ENCODE results near the gene NECTIN4. TPM values are rescaled to one million over a fixed set of nuclear protein-coding genes. Genes with fewer than 3 reads are reported as not detected.
"Not testable (repeated sequence)": the region's sequence is repeated elsewhere in the genome, so short reads cannot be mapped to it uniquely, and the experiment has no call there.

NECTIN4 gene
- total RNA-seq, 1 donor from 2014 or later: 0.13 TPM

DNA sequence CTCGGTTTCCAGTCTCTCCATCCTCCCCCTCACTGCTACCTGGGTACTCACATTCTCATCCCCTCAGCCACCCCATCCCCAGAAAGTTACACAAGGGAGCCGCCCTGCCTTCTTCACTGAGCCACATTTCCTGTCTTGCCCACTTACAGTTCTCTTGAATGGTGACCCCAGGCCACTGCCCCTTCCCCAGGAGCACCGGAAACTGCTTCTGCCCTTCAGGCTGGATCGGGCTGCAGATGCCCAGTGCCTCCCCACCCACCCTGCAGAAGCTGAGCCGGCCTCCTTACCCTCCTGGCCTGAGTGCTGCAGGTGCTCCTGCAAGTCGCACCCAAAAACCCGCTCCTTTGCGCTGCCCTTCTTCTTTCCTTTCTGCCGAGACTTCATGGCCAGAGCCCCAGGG is 20.1 kb downstream of the NECTIN4 start:
- H3K9me3 Mint-ChIP-seq (ENCODE audit: unreplicated experiment): no peaks in the 10 kb centered on the region
- H3K27me3 Mint-ChIP-seq (ENCODE audit: unreplicated experiment): peaks cover 12% of the 10 kb centered on the region
- H3K4me1 Mint-ChIP-seq (ENCODE audit: unreplicated experiment): peaks cover 16% of the 10 kb centered on the region
- no peak overlapping the region for H3K4me3 Mint-ChIP-seq (ENCODE audit: unreplicated experiment)
- H3K36me3 Mint-ChIP-seq (ENCODE audit: low read depth, unreplicated experiment): peaks cover 3% of the 10 kb centered on the region
- TF ChIP-seq, protein P1, sequence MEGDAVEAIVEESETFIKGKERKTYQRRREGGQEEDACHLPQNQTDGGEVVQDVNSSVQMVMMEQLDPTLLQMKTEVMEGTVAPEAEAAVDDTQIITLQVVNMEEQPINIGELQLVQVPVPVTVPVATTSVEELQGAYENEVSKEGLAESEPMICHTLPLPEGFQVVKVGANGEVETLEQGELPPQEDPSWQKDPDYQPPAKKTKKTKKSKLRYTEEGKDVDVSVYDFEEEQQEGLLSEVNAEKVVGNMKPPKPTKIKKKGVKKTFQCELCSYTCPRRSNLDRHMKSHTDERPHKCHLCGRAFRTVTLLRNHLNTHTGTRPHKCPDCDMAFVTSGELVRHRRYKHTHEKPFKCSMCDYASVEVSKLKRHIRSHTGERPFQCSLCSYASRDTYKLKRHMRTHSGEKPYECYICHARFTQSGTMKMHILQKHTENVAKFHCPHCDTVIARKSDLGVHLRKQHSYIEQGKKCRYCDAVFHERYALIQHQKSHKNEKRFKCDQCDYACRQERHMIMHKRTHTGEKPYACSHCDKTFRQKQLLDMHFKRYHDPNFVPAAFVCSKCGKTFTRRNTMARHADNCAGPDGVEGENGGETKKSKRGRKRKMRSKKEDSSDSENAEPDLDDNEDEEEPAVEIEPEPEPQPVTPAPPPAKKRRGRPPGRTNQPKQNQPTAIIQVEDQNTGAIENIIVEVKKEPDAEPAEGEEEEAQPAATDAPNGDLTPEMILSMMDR (IDR thresholded peaks at IDR 0.05; ENCODE audit: unreplicated experiment): no peak
- DNase-seq (ENCODE audit: low spot score): no peak
- no peak overlapping the region for H3K27ac Mint-ChIP-seq (ENCODE audit: unreplicated experiment)

DNA sequence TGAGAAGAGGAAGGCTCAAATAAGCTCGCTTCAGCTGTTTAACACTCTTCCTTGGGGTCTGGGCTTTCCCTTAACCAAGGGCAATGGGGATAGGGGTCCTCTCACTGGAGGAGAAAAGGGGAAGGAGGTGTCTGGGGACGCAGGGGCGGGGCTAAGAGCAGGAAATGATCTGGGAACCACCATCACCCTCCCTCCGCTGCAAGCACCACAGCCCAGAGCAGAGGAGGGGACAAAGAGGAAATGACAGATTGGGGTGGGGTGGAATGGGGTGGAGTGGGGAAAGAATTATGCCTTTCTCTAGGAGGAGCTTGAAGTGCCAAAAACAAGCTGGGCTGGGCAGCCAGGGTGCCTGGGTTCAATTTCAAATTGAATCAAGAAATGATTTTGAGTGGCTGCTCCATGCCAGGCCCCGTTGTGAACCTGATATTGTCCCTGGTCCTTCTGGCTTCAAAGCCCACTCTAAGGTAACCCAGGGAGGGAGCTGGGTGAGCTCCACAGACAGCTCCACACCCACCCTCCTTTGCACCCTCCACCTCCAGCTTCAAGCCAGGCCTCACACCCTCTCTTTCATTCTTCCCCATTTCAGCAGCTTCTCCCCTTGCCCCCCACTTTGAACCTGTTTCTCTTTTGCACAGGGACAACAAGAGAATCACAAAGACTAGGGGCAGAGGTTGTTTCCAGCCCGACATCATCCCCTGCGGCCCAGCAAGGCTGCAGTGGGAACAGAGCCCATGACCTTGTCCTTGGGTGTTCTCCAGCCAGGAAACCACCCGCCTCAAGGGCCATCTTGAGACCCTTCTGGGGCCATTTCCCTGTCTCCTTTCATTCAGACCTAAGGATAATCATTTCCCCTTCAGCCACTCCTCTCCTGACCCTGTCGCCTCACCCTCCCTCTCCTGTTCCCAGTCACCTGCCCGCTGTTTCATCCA is 20.8 kb downstream of the NECTIN4 start:
- Mint-ChIP-seq H3K4me1 (ENCODE audit: unreplicated experiment) (peaks cover 19% of the 10 kb centered on the region), H3K27ac (ENCODE audit: unreplicated experiment) (no peak overlapping the region), H3K4me3 (ENCODE audit: unreplicated experiment) (no peak overlapping the region), H3K36me3 (ENCODE audit: low read depth, unreplicated experiment) (no peaks in the 10 kb centered on the region), H3K9me3 (ENCODE audit: unreplicated experiment) (no peaks in the 10 kb centered on the region), H3K27me3 (ENCODE audit: unreplicated experiment) (peaks cover 12% of the 10 kb centered on the region)
- TF ChIP-seq, protein P1 (IDR thresholded peaks at IDR 0.05; ENCODE audit: unreplicated experiment): no peak
- no peak for DNase-seq (ENCODE audit: low spot score)

DNA sequence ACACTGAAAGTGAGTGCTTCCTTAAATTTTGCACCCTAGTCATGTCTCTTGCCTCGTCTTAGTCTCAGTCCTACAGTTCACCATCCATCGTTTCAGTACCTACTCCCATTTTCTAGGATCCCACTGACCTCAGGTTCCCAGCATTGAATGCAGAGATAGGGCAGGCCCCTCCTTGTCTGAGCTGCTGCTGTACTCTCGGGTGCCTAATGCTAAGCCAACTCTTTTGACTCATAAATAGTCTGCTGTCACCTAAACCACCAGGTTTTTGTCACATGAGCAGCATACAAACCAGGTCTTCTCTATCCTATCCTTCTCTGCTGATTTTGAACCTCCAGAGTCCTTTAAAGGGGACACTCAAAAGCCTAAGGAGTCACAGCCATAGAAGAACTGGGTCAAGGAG is 22.7 kb downstream of the NECTIN4 start:
- no peak overlapping the region for H3K27ac Mint-ChIP-seq (ENCODE audit: unreplicated experiment)
- peaks cover 19% of the 10 kb centered on the region for H3K4me1 Mint-ChIP-seq (ENCODE audit: unreplicated experiment)
- no peaks in the 10 kb centered on the region for H3K9me3 Mint-ChIP-seq (ENCODE audit: unreplicated experiment)
- peaks cover 10% of the 10 kb centered on the region for H3K27me3 Mint-ChIP-seq (ENCODE audit: unreplicated experiment)
- no peak for DNase-seq (ENCODE audit: low spot score)
- TF ChIP-seq, protein P1 (IDR thresholded peaks at IDR 0.05; ENCODE audit: unreplicated experiment): no peak
- H3K4me3 Mint-ChIP-seq (ENCODE audit: unreplicated experiment): no peak overlapping the region
- no peaks in the 10 kb centered on the region for H3K36me3 Mint-ChIP-seq (ENCODE audit: low read depth, unreplicated experiment)

DNA sequence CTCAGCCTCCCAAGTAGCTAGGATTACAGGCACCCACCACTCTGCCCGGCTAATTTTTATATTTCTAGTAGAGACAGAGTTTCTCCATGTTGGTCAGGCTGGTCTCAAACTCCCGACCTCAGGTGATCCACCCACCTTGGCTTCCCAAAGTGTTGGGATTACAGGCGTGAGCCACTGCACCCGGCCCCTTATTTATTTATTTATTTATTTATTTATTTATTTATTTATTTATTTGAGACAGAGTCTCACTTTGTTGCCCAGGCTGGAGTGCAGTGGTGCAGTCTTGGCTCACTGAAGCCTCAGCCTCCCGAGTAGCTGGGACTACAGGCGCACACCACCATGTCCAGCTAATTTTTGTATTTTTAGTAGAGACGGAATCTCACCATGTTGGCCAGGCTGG is 23.7 kb downstream of the NECTIN4 start:
- Mint-ChIP-seq H3K4me1 (ENCODE audit: unreplicated experiment) (peaks cover 19% of the 10 kb centered on the region), H3K27me3 (ENCODE audit: unreplicated experiment) (peaks cover 10% of the 10 kb centered on the region)
- H3K4me3 Mint-ChIP-seq (ENCODE audit: unreplicated experiment); H3K9me3 Mint-ChIP-seq (ENCODE audit: unreplicated experiment); H3K36me3 Mint-ChIP-seq (ENCODE audit: low read depth, unreplicated experiment); H3K27ac Mint-ChIP-seq (ENCODE audit: unreplicated experiment); DNase-seq (ENCODE audit: low spot score): not testable (repeated sequence)

DNA sequence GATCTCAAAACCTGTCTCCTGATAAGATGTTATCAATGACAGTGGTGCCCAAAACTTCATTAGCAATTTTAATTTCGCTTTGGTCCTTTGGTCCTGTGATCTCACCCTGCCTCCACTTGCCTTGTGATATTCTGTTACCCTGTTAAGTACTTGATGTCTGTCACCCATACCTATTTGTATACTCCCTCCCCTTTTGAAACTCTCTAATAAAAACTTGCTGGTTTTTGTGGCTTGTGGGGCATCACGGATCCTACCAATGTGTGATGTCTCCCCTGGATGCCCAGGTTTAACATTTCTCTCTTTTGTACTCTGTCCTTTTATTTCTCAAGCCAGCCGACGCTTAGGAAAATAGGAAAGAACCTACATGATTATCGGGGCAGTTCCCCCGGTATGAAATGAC is 25.4 kb downstream of the NECTIN4 start:
- not testable (repeated sequence) for H3K36me3 Mint-ChIP-seq (ENCODE audit: low read depth, unreplicated experiment); H3K4me3 Mint-ChIP-seq (ENCODE audit: unreplicated experiment); DNase-seq (ENCODE audit: low spot score); H3K9me3 Mint-ChIP-seq (ENCODE audit: unreplicated experiment); H3K27ac Mint-ChIP-seq (ENCODE audit: unreplicated experiment)
- H3K4me1 Mint-ChIP-seq (ENCODE audit: unreplicated experiment): peaks cover 15% of the 10 kb centered on the region
- H3K27me3 Mint-ChIP-seq (ENCODE audit: unreplicated experiment): peaks cover 11% of the 10 kb centered on the region

DNA sequence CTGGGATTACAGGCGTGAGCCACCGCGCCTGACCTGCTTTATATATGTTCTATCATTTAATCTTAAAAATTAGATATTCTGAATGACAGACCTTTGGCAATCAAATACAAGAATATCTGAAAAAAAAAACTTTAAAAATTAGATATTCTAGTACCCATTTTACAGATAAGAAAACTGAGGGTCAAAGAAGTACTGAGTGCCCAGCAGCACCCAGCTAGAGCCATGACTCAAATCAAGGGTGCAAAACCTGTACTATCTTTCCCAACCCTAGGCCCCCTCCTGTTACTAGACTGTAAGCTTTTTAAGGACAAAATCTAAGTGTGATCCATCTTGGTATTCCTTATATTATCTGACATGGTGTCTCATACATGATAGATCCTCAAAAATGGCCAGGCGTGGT is 27.9 kb downstream of the NECTIN4 start:
- Mint-ChIP-seq H3K4me3 (ENCODE audit: unreplicated experiment) (no peak overlapping the region), H3K9me3 (ENCODE audit: unreplicated experiment) (no peaks in the 10 kb centered on the region), H3K27me3 (ENCODE audit: unreplicated experiment) (peaks cover 8% of the 10 kb centered on the region), H3K4me1 (ENCODE audit: unreplicated experiment) (peaks cover 3% of the 10 kb centered on the region), H3K27ac (ENCODE audit: unreplicated experiment) (no peak overlapping the region), H3K36me3 (ENCODE audit: low read depth, unreplicated experiment) (no peaks in the 10 kb centered on the region)
- no peak for DNase-seq (ENCODE audit: low spot score)
- TF ChIP-seq, protein P1 (IDR thresholded peaks at IDR 0.05; ENCODE audit: unreplicated experiment): no peak
